Right lobe of liver (tissue), 6 donors: Measurements from ENCODE around the gene YDJC. TPM values are rescaled to one million over a fixed set of nuclear protein-coding genes. Genes with fewer than 3 reads are reported as not detected.
A peak's percentile ranks its signal among the peaks of the same experiment; 100 is the strongest.

ENCODE experiments used
- ATAC-seq, 4 donors: fragments of 200-7000 bp; cut with Tn5 transposase; one replicate each; pipeline ENCODE4 v1.9.1; 2020; ENCODE audit warnings: mild to moderate bottlenecking in 4 of 4, moderate library complexity in 4 of 4
- DNase-seq, 3 donors: peaks; one replicate each; pipeline ENCODE4 v3.0.0-alpha.2; 2020
- H3K27ac ChIP-seq, 3 donors: fragments of 200-600 bp; one replicate each; pipeline ENCODE4 v1.8.0; 2022
- H3K27me3 ChIP-seq, 2 donors: fragments of 200-600 bp; one replicate each; pipeline ENCODE4 v1.8.0; 2022
- H3K36me3 ChIP-seq, 4 donors: fragments of 200-600 bp; sonication (generic) in 1 of 4; one replicate each; pipeline versions ENCODE4 v1.5.1 to v1.8.0; 2017 to 2022; ENCODE audit warnings: control low read depth in 1 of 4
- H3K4me1 ChIP-seq, 4 donors: fragments of 200-600 bp; sonication (generic) in 1 of 4; one replicate each; pipeline versions ENCODE4 v1.5.1 to v1.8.0; 2017 to 2022; ENCODE audit warnings: control low read depth in 1 of 4
- H3K4me3 ChIP-seq, 3 donors: fragments of 200-600 bp; one replicate each; pipeline ENCODE4 v1.8.0; 2022
- H3K9me3 ChIP-seq, 4 donors: fragments of 200-600 bp; sonication (generic) in 1 of 4; one replicate each; pipeline versions ENCODE4 v1.5.1 to v1.8.0; 2017 to 2022; ENCODE audit warnings: control low read depth in 1 of 4
- POLR2A ChIP-seq: fragments of 450-650 bp; IDR thresholded peaks from one replicate; pipeline ENCODE4 v1.6.1; 2017; ENCODE audit warnings: antibody characterized with exemption, mild to moderate bottlenecking
- WGBS: methylation state at CpG from one replicate; pipeline ENCODE4 v1.1.6; 2018; ENCODE audit warnings: low coverage, low lambda C conversion rate; ENCODE audit not compliant: insufficient coverage; ENCODE audit errors: missing lambda C conversion rate; 5-methylcytosine and 5-hydroxymethylcytosine counted together
- intact Hi-C, 2 donors: fragments of 100-400 bp; cut with DNase I; formaldehyde crosslinking; loops; one replicate each; pipeline versions ENCODE4 v1.11.2 to v1.14.1; 2022
- total RNA-seq, 6 experiments: library from RNA; depleted of rRNA in 2 of 6; stranded (reverse); fragments of >200 nt in 2 of 6; fragmentation: NEBNext Ultra II Directional in 3 of 6; extraction: Animal tissue kit (Norgen Biotek cat#: 25700) in 3 of 6; gene quantifications; one replicate each; pipeline versions ENCODE4 v1.1.0 to v1.2.4, GENCODE V29; 2016 to 2023
- TF ChIP-seq, protein P1 (sequence below), 4 donors: fragments of 200-600 bp in 3 of 4; fragments of 450-650 bp in 1 of 4; IDR thresholded peaks; one replicate each; pipeline versions ENCODE4 v1.5.1 to v1.8.0; 2016 to 2022; ENCODE audit warnings: antibody characterized with exemption in 4 of 4, mild to moderate bottlenecking in 2 of 4
- donor health status: DM: no; HTN: yes; CAD: no.
- donor health status: DM: no; HTN: no; CAD: no.
- donor health status: DM: no; HTN: no; CAD: no.
- donor health status: DM: no; HTN: yes; CAD: no.
- donor health status: DM: no; HTN: yes; CAD: no.

The YDJC gene
- total RNA-seq, 6 experiments from 2014 or later, result 7.1 to 29.0 (median 7.8) TPM

DNA sequence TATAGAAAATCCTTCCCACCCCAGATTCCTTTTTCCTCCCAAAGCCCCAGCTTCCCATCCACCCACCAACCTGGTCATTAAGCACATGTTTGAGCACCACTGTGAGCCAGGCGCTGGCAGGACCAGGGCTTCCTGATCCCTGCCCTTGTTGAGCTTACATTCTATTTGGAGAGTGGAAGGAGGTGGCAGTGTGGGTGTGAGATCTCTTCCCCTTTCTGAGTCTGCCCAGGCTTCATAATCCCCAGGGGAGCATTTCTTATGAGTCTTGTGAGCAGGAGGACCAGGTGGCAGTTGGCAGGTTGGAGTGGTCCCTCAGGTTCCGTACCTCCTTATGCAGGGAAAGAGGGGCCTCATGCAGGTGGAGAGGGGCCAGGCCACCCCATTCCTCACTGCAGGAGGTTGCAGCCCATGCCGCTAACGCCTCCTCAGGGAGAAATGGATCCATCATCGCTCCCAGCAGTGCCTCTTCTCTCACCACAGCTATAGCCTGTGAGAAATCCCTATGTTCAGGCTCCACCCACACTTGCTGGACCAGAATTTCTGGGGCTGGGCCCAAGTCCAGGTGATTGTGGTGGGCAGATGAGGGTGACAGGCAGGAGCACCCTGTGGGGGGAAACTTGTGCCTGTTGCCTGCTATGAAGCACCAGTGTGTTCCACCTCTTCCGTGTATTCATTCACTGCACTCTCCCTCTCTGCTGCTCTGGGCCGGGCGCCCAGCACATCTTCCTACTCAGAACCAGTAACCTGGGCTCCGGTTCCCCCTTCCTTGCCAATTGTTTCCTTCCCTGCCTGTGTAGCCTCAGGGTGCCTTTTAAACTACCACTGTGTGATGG lies 38.8 kb downstream of the YDJC start:
- H3K27ac ChIP-seq, result no peak overlapping the region
- no peak overlapping the region for H3K4me3 ChIP-seq
- ATAC-seq (no peak), DNase-seq (no peak)
- TF ChIP-seq POLR2A, result no peak
- TF ChIP-seq, protein P1, sequence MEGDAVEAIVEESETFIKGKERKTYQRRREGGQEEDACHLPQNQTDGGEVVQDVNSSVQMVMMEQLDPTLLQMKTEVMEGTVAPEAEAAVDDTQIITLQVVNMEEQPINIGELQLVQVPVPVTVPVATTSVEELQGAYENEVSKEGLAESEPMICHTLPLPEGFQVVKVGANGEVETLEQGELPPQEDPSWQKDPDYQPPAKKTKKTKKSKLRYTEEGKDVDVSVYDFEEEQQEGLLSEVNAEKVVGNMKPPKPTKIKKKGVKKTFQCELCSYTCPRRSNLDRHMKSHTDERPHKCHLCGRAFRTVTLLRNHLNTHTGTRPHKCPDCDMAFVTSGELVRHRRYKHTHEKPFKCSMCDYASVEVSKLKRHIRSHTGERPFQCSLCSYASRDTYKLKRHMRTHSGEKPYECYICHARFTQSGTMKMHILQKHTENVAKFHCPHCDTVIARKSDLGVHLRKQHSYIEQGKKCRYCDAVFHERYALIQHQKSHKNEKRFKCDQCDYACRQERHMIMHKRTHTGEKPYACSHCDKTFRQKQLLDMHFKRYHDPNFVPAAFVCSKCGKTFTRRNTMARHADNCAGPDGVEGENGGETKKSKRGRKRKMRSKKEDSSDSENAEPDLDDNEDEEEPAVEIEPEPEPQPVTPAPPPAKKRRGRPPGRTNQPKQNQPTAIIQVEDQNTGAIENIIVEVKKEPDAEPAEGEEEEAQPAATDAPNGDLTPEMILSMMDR (IDR thresholded peaks at IDR 0.05), result no peak
- intact Hi-C loops, result no loop called here
- peaks cover 0 to 30% (median 10%) of the 10 kb centered on the region in 4 donors for H3K36me3 ChIP-seq
- WGBS, result 100% methylated on average over 2 of the region's 9 CpGs
- no peaks in the 10 kb centered on the region for H3K27me3 ChIP-seq
- no peaks in the 10 kb centered on the region for H3K9me3 ChIP-seq
- no peaks in the 10 kb centered on the region for H3K4me1 ChIP-seq

DNA sequence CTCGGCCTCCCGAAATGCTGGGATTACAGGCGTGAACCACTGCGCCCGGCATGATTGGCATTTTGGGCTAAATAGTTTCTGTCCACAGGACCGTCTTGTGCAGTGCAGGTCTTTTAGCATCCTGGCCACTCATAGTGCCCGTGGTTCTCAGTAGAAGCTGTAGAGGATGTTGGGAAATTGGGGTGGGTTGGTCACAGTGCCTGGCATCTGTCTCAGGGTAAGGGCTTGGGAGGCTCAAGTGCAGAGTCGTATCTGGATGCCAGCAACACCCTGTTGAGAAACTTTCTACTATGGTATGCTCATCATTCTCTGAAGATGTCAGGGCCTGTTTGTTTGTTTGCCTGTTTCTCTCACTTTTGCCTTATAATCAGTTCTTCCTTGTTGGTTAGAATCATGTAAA lies 40.4 kb downstream of the YDJC start:
- no peak overlapping the region for H3K27ac ChIP-seq
- no peak for DNase-seq
- no peak for ATAC-seq
- H3K4me1 ChIP-seq, result no peaks in the 10 kb centered on the region
- TF ChIP-seq, protein P1 (IDR thresholded peaks at IDR 0.05), result no peak
- no peak for TF ChIP-seq POLR2A
- no peaks in the 10 kb centered on the region for H3K9me3 ChIP-seq
- peaks cover 0 to 16% (median 8%) of the 10 kb centered on the region in 4 donors for H3K36me3 ChIP-seq
- intact Hi-C loops, result no loop called here
- 80% methylated on average over 1 of the region's 8 CpGs for WGBS
- no peaks in the 10 kb centered on the region for H3K27me3 ChIP-seq
- no peak overlapping the region for H3K4me3 ChIP-seq

DNA sequence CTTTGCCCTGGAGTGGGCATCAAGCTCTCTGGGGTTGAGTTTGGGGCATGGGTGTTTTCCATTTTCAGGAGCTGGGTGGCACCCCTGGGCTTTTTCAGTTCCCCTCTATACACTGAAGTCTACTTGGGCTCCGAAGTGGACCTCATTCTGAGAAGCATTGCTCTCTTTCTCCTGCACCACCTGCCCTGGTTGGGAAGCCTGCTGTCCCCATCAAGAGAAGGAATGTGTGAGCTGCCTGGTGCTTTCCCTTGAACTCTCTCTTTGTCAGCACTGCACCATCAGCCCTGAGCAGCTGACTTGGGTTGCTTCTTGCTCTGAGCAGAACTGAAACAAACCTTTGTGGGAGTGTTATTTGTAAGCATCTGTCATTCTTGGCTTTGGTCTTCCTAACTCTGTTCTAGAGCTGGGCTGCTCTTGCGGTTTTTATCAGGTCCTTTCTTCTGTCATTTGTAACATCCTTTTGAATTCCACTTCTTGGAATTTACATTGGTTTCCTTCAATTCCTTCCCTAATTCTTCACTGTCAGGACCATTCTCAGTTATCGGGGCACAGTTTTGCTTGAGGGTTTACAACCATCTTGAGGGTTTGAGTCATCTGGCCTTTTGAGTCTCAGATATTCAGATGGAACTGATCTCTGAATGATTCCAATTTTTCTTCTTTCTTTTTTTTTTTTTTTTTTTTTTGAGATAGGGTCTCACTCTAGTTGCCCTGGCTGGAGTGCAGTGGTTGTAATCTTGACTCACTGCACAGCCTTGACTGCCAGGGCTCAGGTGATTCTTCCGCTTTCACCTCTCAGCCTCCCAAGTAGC lies 41.8 kb downstream of the YDJC start:
- 61% methylated on average over 4 of the region's 4 CpGs for WGBS
- ATAC-seq, result peak in 3 of 4 donors; percentile 6 to 30 (median 27)
- Histone ChIP-seq H3K4me1 (peaks cover 0 to under 1% (median 0%) of the 10 kb centered on the region in 4 donors), H3K4me3 (no peak overlapping the region), H3K27me3 (no peaks in the 10 kb centered on the region), H3K27ac (no peak overlapping the region), H3K9me3 (no peaks in the 10 kb centered on the region), H3K36me3 (peaks cover 0 to 3% (median 2%) of the 10 kb centered on the region in 4 donors)
- TF ChIP-seq, protein P1 (IDR thresholded peaks at IDR 0.05), result no peak
- TF ChIP-seq POLR2A, result no peak
- no peak for DNase-seq
- intact Hi-C loops, result no loop called here

DNA sequence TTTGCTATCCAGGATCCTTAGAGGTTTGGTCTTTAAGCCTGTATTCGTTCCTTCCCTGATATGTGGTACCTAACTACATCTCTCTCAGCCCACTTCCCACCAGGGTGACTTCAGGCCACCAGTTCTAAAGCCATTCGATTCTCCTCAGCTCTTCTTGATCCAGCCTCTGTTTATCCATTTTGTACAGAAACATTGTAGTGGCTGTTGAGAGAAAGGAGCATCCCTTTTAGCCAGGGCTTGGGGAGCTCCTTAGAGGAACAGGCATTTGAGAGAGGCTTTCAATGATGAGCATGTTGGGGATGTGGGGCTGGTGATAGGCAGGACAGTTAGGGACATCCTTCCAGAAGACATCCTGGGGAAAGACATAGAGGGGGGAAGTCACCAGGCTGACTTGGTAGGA lies 44.4 kb downstream of the YDJC start:
- ATAC-seq, result no peak
- peaks cover 0 to 14% (median 4%) of the 10 kb centered on the region in 4 donors for H3K4me1 ChIP-seq
- intact Hi-C loops, result no loop called here

More for the DNA sequence above, 44.4 kb downstream of the YDJC start:
- no peak overlapping the region for H3K4me3 ChIP-seq
- WGBS, result 65% methylated on average over 2 of the region's 2 CpGs
- no peak for DNase-seq
- no peak overlapping the region for H3K27ac ChIP-seq
- no peaks in the 10 kb centered on the region for H3K9me3 ChIP-seq
- no peaks in the 10 kb centered on the region for H3K36me3 ChIP-seq
- TF ChIP-seq, protein P1 (IDR thresholded peaks at IDR 0.05), result no peak
- no peak for TF ChIP-seq POLR2A
- no peaks in the 10 kb centered on the region for H3K27me3 ChIP-seq
